CD4-positive, alpha-beta T cell treated with Interleukin-6 at 100 ng/mL for 8 hours (primary cell): Measurements from ENCODE around the gene EPHB4.

Experiments used
- DNase-seq: peaks from one replicate; pipeline ENCODE4 v3.0.0-alpha.2; 2020; ENCODE audit warnings: mixed read lengths, low spot score

The EPHB4 gene

DNA sequence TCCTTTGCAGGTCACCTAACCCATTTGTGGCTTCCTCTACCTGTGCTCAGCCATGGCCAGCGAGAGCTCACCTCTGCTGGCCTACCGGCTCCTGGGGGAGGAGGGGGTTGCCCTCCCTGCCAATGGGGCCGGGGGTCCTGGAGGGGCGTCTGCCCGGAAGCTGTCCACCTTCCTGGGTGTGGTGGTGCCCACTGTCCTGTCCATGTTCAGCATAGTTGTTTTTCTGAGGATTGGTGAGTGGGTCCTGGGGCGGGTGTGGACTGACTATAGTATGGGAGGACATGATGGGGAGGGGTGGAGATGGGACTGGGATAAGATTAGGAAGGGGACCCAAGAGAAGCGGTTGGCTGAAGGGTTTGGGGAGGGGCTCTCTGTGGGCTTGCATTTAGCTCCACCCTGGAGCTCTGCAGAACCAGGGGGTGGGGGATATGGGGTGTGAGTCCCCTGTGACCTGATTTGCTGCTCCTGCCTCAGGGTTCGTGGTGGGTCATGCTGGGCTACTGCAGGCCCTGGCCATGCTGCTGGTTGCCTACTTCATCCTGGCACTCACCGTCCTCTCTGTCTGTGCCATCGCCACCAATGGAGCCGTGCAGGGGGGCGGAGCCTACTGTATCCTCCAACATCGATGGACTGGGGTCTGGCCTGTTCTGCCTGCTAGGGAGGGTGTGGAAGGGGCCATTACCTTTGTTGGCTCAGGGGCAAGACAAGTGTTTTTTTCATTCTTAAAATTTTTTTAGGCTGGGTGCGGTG lies 27.0 kb upstream of the EPHB4 start:
- no peak for DNase-seq

DNA sequence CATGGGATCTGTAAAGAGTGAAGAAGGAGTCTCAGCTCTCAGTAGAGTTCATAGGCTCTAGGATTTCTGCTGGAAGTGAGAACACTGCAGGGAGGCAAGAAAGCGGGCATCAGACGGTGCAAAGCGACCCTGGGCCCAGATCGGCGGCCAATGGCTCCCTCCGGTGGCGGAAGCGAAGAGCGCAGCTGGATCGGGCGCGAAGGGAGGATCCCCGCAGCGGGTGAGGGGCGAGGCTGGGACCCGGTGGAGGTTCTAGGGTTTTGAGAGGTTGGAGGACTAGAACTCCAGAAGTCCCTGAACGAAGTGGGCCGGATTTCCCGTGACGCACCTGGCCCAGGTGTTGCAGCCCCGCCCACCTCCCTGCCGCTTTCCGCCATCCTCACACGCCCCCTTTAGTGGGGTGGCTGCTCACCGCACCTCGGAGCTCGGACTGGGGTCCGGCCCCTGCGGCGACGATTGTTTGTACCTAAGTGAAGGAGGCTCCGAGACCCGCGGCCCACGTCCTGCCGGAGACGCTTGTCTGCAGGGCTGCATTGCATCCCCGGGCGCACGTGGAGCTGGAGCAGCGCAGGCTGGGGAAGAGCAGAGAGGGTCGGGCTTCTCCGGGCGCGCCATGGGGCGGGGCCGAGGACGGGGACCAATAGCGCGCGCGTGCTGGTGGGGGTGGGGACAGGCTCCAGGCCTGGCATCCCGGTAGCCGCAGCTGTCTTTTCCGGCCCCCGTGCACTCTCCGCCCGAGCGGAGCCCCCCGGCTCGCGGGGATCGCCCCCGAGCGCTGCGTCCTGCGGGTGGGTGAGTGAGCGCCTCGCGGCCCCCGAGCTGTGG lies 24.9 kb upstream of the EPHB4 start, which contains the start of gene SLC12A9:
TSS of gene SLC12A9 (plus strand) at position 666 of the 825 bp plus-strand sequence. CDS start 1,485 bp downstream, outside the sequence.
- peak; percentile 83 for DNase-seq

- DNase-seq: no peak
Observed at GRCh38 chr7:100847360-100847759, 20.0 kb upstream of the EPHB4 start.

GRCh38 chr7:100840470-100841100 lies 13.3 kb upstream of the EPHB4 start:
- no peak for DNase-seq

DNA sequence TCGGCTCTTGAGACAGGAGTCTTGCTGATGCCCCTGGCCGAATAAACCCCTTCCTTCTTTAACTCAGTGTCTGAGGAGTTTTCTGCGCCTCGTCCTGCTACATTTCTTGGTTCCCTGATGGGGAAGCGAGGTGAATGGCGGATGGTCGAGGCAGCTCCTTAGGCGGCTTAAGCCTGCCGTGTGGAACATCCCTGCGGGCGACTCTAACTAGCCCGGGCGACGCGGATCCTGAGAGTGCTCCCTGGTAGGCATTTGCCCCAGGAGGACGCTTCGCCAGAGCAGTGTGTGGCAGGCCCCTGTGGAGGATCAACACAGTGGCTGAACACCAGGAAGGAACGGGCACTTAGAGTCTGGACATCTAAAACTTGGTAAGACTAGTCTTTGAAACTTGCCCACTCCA lies 12.0 kb upstream of the EPHB4 start:
- DNase-seq: no peak

DNA sequence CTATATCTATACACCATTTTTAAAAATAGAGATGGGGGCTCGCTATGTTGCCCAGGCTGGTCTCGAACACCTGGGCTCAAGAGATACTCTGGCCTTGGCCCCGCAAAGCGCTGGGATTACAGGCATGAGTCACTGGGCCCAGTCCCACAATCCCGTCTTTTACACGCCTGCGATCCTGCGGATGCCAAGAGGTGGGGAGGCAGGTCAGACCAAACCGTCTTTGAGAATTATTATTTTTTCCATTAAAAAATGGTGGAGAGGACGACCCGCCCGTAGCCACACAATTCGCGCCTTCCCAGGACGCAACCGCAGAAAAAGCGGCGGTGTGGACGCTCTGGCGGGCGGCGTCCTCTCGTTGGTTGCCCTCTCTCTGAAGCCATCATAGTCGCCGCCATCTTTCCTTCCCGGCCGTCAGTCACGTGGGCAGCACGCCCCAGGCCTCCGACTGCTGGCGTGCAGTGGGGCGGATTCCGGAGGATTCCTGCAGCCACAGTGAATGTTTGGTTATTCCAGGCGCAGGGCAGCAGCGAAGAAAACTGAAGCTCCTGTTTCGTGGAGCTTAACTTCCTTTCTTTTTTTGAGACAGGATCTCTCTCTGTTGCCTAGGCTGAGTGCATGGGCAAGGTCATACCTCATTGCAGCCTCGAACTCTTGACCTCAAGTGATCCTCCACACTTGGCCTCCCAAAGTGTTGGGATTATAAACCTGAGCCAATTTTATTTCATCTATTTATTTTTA lies 9.9 kb upstream of the EPHB4 start:
- DNase-seq: peak; percentile 78

DNA sequence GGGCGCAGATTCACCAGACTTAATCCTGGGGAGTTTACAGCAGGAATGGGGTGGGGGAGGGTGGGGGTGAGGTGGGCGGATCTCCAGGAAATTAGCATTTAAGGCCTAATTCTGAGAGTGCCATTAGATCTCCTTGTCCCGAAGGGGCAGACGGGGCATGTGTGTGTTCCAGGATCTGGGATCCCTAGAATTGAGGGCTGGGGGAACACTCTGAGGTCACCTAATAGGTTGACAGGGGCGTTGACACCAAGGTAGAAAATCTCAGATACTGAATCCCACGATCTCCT lies 9.4 kb upstream of the EPHB4 start:
- no peak for DNase-seq

- DNase-seq: no peak
Observed at GRCh38 chr7:100835903-100836811, 8.8 kb upstream of the EPHB4 start.

- DNase-seq: no peak
Observed at GRCh38 chr7:100832281-100832633, 4.9 kb upstream of the EPHB4 start.

GRCh38 chr7:100830396-100830795 lies 3.1 kb upstream of the EPHB4 start:
- no peak for DNase-seq

- DNase-seq: no peak
Observed at GRCh38 chr7:100829150-100829716, 1.9 kb upstream of the EPHB4 start.

DNA sequence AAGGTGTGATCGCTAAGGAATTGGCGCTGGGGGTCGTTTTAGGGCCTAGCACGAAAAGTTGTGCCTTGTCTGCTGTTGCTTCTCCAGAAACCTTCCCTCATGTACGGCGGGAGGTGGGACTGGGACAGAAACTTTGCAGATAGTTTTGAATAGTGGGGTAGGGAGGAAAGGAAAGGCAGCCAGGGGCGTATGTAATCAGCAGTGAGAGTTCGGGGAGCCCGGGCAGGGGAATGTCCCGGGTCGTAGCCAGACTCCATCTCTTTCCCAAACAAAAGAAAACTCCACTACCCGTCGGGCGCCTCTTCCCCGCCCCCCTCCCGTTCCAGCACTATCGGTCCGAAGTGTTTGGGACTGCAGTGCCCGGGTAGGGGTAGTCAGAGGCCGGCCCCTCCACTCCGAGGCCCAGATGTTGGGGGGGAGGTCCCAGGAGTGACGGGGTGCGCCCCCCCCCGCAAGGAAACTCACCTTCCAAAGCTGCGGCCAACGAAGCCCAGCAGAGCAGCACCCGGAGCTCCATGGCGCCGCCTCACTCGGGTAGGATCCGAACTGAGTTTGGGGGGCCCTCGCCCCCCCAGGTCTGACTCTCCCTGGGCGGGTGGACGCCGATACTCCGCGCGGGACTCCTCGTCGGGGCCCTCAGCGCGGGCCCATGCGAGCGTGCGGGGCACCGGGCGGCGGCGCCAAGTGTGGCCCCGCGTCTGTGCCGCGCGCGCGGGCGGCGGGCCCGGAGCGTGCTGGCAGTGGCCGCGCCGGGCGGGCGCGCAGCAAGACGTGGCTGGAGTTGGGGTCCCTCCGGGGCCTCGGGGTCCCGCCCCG lies 601 bp downstream of the EPHB4 start:
- no peak for DNase-seq

GRCh38 chr7:100825751-100826513 lies 1.4 kb downstream of the EPHB4 start:
- DNase-seq: no peak

- DNase-seq: no peak
Observed at GRCh38 chr7:100825215-100825671, 2.1 kb downstream of the EPHB4 start.

DNA sequence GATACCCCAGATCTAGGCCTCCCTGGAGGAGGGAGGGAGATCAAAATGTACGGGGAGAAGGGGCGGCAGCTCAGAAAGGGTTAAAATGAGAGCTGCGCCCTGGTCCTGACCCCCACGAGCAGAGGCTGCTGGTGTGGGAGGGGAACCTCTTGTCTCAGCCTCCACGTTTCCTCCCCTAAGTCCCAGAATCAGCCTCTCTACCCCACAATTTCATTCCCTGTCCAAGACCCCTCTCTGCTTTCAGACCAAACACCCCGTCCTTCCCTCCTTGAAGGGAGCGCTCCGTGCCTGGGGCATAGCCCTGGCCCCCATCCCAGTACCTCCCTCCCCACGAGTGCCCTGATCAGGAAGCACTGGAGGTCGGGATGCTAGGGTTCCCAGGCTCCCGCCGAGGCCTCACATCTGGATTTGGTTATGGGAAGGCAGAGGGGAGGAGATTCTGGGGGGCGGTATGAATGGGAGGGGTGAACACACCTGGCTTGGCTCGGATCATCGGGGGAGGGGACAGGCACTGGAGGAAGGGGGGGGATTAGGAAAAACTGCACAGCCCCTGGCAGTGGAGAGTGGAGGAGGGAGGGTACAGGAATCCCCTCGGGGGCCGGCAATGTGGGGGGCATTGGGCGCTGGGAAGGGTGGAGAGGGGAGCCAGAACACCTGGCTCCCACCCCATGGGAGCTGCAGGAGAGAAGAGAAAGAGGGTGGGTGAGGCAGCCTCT lies 2.7 kb downstream of the EPHB4 start:
- DNase-seq: no peak

DNA sequence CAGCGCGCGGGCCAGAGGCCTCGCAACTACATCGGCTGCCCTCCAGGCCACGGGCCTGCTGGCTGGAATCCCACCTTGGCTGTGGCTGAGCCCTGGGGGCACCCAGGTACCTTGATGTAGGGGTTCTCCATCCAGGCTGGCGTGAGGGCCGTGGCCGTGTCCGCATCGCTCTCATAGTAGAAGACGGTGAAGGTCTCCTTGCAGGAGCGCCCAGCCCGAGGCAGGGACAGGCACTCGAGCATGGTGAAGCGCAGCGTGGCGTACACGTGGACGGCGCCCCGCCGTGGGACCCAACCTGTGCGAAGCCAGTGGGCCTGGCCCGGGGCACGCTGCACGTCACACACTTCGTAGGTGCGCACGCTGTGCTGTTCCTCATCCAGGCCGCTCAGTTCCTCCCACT lies 3.8 kb downstream of the EPHB4 start:
- DNase-seq: no peak

- DNase-seq: no peak
Observed at GRCh38 chr7:100823140-100823525, 4.2 kb downstream of the EPHB4 start.
